Measurements from ENCODE around the gene SLC6A3.

The SLC6A3 gene

DNA sequence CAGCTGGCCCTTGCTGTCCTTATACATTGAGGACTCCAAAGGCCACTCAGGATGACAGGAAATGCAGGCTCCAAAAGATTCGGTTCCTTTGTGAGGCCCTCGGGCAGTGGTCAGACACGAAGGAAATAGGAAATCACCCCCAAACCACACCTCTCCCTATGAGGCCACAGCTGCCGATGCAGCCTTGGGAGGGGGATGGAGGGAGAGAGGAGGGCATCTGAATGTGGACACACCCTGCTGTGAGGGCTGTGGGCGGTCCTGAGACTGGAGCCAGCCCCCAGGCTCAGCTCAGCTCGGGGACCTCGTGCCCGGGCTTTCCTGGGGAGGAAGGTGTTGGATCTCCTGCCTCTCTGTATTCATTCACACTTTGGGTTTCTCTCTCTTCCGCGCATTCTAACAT, 97.7 kb downstream of the SLC6A3 start:
- FAIRE-seq (no peak), DNase-seq (ENCODE audit: insufficient read length, low spot score) (no peak)
- TF ChIP-seq POLR2A (IDR thresholded peaks at IDR 0.05; ENCODE audit: low read depth, low read length): no peak

DNA sequence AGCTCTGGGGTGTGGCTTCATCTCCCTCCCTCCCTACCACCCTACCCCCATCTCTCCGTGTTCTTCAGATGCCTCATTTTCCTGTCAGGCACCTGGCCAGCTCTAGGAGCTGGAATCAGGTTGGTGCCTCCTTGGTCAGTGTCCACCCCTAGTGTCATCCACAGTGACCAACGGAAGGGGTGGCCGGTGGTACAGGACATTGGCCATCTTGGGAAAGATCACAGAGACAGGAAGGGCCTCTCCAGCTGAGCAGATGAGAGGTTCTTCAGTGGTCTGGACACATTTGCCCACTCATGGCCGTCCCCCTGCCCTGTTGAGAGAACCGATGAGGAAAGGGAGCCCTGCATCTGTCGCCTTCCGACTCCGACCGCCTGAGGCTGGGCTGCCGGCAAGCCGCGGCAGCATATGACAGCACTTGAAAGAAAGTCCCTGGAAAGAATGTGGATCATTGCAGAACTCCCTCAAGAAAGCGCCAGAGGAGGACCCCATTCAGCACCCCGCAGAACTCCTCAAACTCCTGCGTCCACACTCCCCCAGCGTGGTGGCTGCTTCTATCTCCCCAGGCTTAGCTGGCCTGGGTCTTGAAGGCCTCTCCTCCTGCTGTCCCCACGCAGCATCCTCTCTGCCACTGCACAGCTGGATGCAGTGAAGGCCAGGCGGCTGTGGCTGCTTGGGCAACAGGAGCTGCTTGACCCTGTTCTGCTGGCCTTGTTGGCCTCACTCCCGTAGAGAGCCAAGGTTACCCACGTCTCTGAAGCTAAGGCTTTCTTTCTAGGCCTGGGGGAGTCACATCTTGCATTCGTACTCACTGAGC, 98.4 kb downstream of the SLC6A3 start:
- DNase-seq (ENCODE audit: insufficient read length, low spot score): no peak
- TF ChIP-seq POLR2A (IDR thresholded peaks at IDR 0.05; ENCODE audit: low read depth, low read length): no peak
- no peak for FAIRE-seq

DNA sequence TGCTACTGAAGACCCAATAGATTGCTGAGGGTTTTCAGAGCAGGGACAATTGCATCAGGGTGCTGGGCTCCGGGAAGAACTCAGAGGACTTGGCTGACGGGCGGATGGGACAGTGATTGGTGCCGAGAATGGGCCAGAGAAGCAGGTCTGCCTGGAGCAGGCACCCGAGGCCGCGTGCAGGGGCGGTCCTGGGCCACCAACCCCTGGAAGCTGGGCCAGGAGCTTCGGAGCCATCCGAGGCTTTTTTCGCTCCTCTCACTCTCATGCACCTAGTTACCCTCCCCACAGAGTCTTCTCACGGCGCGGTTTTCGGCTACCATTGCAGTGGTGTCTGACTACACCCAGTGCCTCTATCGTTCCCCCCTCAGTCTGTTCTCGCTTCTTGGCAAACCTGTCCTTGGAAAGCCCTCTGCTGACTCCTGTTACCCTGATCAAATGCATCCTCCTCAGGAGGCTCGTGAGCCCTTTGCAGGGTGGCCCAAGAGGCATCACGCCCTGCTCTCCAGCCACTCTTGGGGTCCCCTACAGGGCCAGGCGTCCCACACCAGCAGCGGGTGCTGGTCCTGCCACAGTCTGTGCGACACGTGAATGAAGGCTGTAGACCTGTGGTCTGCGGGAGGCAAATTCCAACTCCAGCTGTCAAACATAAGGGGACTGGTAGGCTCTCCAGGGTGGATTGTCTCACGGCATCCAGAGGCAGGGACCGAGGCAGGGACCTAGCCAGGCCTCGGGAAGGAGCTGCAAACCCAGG, 99.2 kb downstream of the SLC6A3 start:
- DNase-seq (ENCODE audit: insufficient read length, low spot score) (no peak), FAIRE-seq (no peak)
- TF ChIP-seq POLR2A (IDR thresholded peaks at IDR 0.05; ENCODE audit: low read depth, low read length): no peak

DNA sequence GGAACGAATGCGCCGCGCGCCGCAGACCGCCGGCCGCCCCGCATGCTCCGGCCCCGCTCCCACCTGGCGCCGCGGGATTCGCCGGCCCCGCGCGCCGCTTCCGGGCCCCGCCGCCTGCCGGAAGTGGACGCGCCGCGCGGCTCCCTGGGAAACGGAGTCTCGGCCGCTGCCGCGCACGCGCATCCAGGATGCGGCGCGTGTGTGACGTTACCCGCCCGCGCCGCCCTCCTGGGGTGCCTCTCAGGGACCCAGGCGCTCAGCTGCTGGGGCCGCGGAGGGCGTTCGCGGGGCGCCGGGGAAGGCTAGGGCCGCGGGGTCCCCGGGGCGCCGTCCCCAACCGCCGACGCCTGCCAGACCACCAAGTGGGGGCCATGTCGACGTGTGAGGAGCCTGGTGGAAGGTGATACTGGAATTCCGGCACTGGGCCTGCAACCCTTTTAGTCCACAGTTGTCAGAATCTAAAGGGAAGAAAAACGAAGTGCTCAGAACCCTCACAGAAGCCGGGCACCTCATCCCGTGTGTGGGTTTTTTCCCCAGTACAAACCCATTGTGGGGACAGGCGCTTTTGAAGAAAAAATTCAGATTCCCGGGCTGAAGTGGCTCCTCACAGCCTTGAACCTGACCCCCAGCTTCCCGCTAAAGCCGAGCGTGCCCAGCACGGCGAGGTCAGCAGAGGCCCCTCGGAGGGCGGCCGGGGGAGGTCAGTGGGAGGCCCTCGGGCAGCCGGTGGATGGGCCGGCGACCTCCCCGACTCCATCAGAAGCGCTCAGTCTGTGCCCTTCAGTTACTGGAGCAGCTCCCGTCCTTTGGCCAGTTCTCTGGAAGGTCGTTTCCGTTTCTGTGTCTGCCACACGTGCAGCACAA, 100.0 kb downstream of the SLC6A3 start, which contains the start of gene CLPTM1L:
Gene CLPTM1L, minus strand, starts transcription at position 125 of the 864 bp plus-strand sequence. CDS start 258 bp downstream, outside the sequence.
- TF ChIP-seq POLR2A (IDR thresholded peaks at IDR 0.05; ENCODE audit: low read depth, low read length): peak; percentile 70; the same call in 1 of the 2 replicates
- FAIRE-seq (no peak), DNase-seq (ENCODE audit: insufficient read length, low spot score) (peak; percentile 99)

DNA sequence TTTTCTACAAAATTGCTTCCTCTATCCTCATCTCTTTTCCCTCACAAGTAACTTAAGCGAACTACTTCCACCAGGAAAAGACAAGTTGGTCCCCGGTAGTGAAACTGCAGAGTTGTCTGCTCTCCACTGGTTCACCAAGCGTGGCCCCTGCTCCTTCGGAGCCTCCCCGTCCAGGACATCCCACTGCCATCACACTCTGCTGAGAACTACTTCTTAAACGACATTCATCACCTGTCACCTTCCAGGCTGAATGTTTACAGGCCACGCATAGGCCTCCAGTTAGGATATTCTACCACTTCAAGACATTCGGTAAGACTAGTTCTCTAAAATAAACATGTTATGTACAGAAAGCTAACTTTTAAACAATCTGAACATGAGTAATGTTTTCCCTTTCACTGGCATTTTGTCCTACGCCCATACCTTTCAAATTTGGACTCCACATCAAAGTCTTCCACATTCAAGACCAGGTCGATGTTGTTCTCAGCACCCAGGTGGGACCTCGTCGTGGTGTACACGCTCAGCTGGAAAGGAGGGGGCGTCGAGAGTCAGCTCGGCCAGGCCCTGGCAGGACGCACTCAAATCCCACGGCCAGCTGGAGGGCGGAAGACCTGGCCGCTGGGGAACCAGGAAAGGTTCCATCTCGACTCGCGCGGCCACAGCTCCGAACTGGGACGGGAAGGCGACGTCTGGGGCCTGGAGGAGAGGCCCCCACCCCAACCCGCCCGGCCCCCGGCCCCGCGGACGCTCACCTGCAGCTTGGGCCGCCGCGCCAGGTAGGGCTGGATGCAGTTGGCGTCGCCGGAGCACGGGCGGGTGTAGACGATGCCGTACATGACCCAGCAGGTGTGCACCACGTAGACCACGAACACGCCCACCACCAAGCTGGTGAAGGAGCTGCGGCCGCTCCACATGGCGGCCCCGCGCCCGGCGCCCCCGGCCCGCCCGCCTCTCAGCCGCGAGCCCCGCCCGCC, 101.0 kb downstream of the SLC6A3 start:
- TF ChIP-seq POLR2A (IDR thresholded peaks at IDR 0.05; ENCODE audit: low read depth, low read length): no peak
- no peak for DNase-seq (ENCODE audit: insufficient read length, low spot score)
- no peak for FAIRE-seq

DNA sequence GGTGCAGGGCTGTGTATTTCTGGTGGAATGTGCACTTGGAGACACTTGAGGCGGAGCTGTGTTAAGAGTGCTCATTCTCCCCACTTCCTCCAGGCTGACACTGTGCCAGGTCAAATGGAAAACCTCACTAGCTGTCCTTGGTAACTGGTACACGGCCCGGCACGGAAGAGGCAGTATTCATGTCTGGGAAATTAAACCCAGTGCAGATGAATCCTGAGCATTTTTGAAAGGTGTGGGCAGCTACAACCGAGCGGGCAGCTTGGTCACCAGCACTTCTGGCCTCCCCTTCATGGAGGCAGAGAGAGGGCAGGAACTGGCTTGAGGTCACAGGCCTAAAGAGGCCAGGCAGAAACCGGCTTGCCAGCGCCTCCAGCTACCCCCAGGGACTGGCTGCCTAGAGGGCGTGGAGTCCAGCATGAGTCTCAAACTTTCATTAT, 101.9 kb downstream of the SLC6A3 start:
- FAIRE-seq (no peak), DNase-seq (ENCODE audit: insufficient read length, low spot score) (no peak)
- TF ChIP-seq POLR2A (IDR thresholded peaks at IDR 0.05; ENCODE audit: low read depth, low read length): no peak
